ENCODE measurements around the gene TFF1. TPM values are rescaled to one million over a fixed set of nuclear protein-coding genes. Genes with fewer than 3 reads are reported as not detected.

TFF1 gene
- total and polyA plus RNA-seq, 2 of the 4 experiments (the other 2 are of a cell fraction): not detected

DNA sequence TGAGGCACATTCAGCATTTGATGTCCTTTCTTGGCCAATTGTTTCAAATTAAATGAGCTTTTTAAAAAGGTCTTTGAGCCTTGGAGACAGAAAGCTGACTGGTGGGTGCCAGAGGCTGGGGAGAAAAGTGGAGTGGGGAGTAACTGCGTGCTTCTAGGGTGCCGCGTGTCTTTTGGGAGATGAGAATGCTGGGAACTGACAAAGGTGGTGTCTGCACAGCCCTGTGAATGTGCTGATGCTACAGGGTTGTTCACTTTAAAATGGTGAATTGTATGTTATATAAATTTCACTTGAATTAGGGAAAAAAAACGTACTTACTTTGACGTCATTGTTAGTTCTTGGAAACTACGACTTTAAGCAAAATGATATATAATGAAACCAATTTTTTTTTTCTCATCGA lies 8.1 kb upstream of the TFF1 start:
- Histone ChIP-seq H3K23ac (ENCODE audit: low read depth, low read length) (no peak overlapping the region), H2AK9ac (replicated peaks; ENCODE audit: low read depth, low read length, poor library complexity) (no peak overlapping the region), H2AK5ac (ENCODE audit: low read depth, low read length) (no peak overlapping the region), H3K9me1 (ENCODE audit: insufficient read depth, low read length) (no peaks in the 10 kb centered on the region), H3K36me3 (ENCODE audit: control insufficient read depth, insufficient read depth, low read length) (no peaks in the 10 kb centered on the region), H2BK120ac (ENCODE audit: low read depth, low read length) (no peak overlapping the region), H3K4ac (ENCODE audit: low read depth, low read length) (no peak overlapping the region), H3K9ac (ENCODE audit: low read depth, low read length) (no peak overlapping the region), H3K4me2 (ENCODE audit: low read depth, low read length) (no peak overlapping the region), H2BK20ac (ENCODE audit: low read depth, low read length) (no peak overlapping the region), H3K4me3 (ENCODE audit: insufficient read depth, low read depth, low read length) (no peak overlapping the region), H4K5ac (ENCODE audit: low read depth, low read length) (no peak overlapping the region), H3K79me1 (ENCODE audit: low read depth in 1 of 2, low read length in 2 of 2) (no peaks in the 10 kb centered on the region), H2AFZ (replicated peaks; ENCODE audit: low read length, poor library complexity) (no peak overlapping the region), H3K9me3 (ENCODE audit: control insufficient read depth, insufficient read depth, low read length) (no peaks in the 10 kb centered on the region), H3K4me1 (ENCODE audit: control insufficient read depth, insufficient read depth, low read length) (no peaks in the 10 kb centered on the region), H3K14ac (replicated peaks; ENCODE audit: low read depth, low read length) (no peak overlapping the region), H4K91ac (ENCODE audit: insufficient read depth, low read depth, low read length) (no peak overlapping the region), H3K18ac (ENCODE audit: low read depth, low read length) (no peak overlapping the region), H4K8ac (ENCODE audit: low read depth in 2 of 2, low read length in 2 of 2) (no peak overlapping the region), H3K56ac (ENCODE audit: extremely low read depth, insufficient read depth, low read length) (no peak overlapping the region), H4K20me1 (ENCODE audit: insufficient read depth, low read length) (no peaks in the 10 kb centered on the region), H3K27me3 (ENCODE audit: control insufficient read depth, insufficient read depth, low read length) (peaks cover 26% of the 10 kb centered on the region; the same call in 1 of the 2 replicates), H2BK5ac (ENCODE audit: low read depth, low read length, poor library complexity, severe bottlenecking) (no peak overlapping the region), H2BK15ac (ENCODE audit: low read depth, low read length) (no peak overlapping the region), H3K27ac (ENCODE audit: insufficient read depth, low read length) (no peak overlapping the region)
- in situ Hi-C loops (cut with MboI; ENCODE audit: low sequenced_read_pairs): no loop called here
- 100% methylated on average over 3 of the region's 7 CpGs; no CpG with 5 or more reads in 1 of the 2 experiments for WGBS, 2 experiments (ENCODE audit: extremely low coverage in 2 of 2, insufficient read length in 1 of 2)
- no peak for TF ChIP-seq MAFK (IDR thresholded peaks at IDR 0.05; ENCODE audit: low read depth, low read length)
- TF ChIP-seq SMC3 (IDR thresholded peaks at IDR 0.05; ENCODE audit: low read depth, low read length): no peak
- TF ChIP-seq, protein P1, sequence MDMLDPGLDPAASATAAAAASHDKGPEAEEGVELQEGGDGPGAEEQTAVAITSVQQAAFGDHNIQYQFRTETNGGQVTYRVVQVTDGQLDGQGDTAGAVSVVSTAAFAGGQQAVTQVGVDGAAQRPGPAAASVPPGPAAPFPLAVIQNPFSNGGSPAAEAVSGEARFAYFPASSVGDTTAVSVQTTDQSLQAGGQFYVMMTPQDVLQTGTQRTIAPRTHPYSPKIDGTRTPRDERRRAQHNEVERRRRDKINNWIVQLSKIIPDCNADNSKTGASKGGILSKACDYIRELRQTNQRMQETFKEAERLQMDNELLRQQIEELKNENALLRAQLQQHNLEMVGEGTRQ (IDR thresholded peaks at IDR 0.05; ENCODE audit: low read depth, low read length): no peak
- TF ChIP-seq MXI1 (IDR thresholded peaks at IDR 0.05; ENCODE audit: borderline replicate concordance, low read depth, low read length): no peak
- no peak for TF ChIP-seq RFX5 (IDR thresholded peaks at IDR 0.05; ENCODE audit: low read depth, low read length)
- TF ChIP-seq, protein P2, sequence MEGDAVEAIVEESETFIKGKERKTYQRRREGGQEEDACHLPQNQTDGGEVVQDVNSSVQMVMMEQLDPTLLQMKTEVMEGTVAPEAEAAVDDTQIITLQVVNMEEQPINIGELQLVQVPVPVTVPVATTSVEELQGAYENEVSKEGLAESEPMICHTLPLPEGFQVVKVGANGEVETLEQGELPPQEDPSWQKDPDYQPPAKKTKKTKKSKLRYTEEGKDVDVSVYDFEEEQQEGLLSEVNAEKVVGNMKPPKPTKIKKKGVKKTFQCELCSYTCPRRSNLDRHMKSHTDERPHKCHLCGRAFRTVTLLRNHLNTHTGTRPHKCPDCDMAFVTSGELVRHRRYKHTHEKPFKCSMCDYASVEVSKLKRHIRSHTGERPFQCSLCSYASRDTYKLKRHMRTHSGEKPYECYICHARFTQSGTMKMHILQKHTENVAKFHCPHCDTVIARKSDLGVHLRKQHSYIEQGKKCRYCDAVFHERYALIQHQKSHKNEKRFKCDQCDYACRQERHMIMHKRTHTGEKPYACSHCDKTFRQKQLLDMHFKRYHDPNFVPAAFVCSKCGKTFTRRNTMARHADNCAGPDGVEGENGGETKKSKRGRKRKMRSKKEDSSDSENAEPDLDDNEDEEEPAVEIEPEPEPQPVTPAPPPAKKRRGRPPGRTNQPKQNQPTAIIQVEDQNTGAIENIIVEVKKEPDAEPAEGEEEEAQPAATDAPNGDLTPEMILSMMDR (conservative IDR thresholded peaks at IDR 0.05; ENCODE audit: low read depth, low read length): no peak
- no peak for TF ChIP-seq CEBPB (IDR thresholded peaks at IDR 0.05; ENCODE audit: low read depth, low read length)
- TF ChIP-seq CHD1 (IDR thresholded peaks at IDR 0.05; ENCODE audit: low read depth, low read length): no peak
- no peak for TF ChIP-seq MAZ (IDR thresholded peaks at IDR 0.05; ENCODE audit: borderline replicate concordance, low read depth, low read length)
- no peak for TF ChIP-seq RAD21 (IDR thresholded peaks at IDR 0.05; ENCODE audit: low read length)
- no peak for TF ChIP-seq NFE2L2 (IDR thresholded peaks at IDR 0.05; ENCODE audit: low read depth, low read length)
- no peak for TF ChIP-seq BHLHE40 (IDR thresholded peaks at IDR 0.05; ENCODE audit: low read depth, low read length)
- no peak for TF ChIP-seq RCOR1 (IDR thresholded peaks at IDR 0.05; ENCODE audit: insufficient replicate concordance, low read length)
- TF ChIP-seq, protein P3, sequence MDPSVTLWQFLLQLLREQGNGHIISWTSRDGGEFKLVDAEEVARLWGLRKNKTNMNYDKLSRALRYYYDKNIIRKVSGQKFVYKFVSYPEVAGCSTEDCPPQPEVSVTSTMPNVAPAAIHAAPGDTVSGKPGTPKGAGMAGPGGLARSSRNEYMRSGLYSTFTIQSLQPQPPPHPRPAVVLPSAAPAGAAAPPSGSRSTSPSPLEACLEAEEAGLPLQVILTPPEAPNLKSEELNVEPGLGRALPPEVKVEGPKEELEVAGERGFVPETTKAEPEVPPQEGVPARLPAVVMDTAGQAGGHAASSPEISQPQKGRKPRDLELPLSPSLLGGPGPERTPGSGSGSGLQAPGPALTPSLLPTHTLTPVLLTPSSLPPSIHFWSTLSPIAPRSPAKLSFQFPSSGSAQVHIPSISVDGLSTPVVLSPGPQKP (IDR thresholded peaks at IDR 0.05; ENCODE audit: borderline replicate concordance, low read depth, low read length): no peak
- TF ChIP-seq POLR2A (IDR thresholded peaks at IDR 0.05; ENCODE audit: low read depth, low read length): no peak
- TF ChIP-seq FOS (IDR thresholded peaks at IDR 0.05; ENCODE audit: low read depth, low read length): no peak
- intact Hi-C loops (cut with micrococcal nuclease): no loop called here
- dilution Hi-C loops (cut with HindIII; ENCODE audit: low sequenced_read_pairs, unreplicated experiment): no loop called here
- ATAC-seq (ENCODE audit: low read depth): no peak
- POLR2A ChIA-PET (ENCODE audit: unreplicated experiment): no interaction called here
- CTCF ChIA-PET: no interaction called here
- BruUV-seq (replicated peaks): no TSS peak
- no peak for DNase-seq
